Measurements from ENCODE around the gene ARHGEF40. TPM values are rescaled to one million over a fixed set of nuclear protein-coding genes. Genes with fewer than 3 reads are reported as not detected.

ARHGEF40 gene
- total and polyA plus RNA-seq, 2 experiments from 2014 or later = 22.4 to 56.6 TPM

- H3K4me1 ChIP-seq (ENCODE audit: insufficient read depth) = peaks cover 16% of the 10 kb centered on the region
- peak; percentile 58 for DNase-seq
- peak within 1 kb of the TSS; percentile 80 for H3K4me3 ChIP-seq
- TF ChIP-seq EZH2phosphoT487 (IDR thresholded peaks at IDR 0.05; ENCODE audit: insufficient read depth, low read depth) (no peak), EZH2 (IDR thresholded peaks at IDR 0.05; ENCODE audit: insufficient read depth, poor library complexity, severe bottlenecking) (no peak)
- H3K27me3 ChIP-seq (replicated peaks; ENCODE audit: insufficient read depth) = no peaks in the 10 kb centered on the region
- H3F3A ChIP-seq (ENCODE audit: insufficient read depth) = peaks cover 35% of the 10 kb centered on the region
- H3K9me3 ChIP-seq (ENCODE audit: low read depth) = no peaks in the 10 kb centered on the region
- H3K79me2 ChIP-seq (ENCODE audit: insufficient read depth) = no peaks in the 10 kb centered on the region
- peak within 1 kb of the TSS; percentile 83 for H2AFZ ChIP-seq
- peak within 1 kb of the TSS; percentile 91 for H3K4me2 ChIP-seq (ENCODE audit: unreplicated experiment)
- 2% methylated on average over 3 to 52 of the region's 90 CpGs for WGBS, 2 experiments (ENCODE audit: low coverage in 1 of 2, low lambda C conversion rate in 2 of 2, missing lambda C conversion rate in 2 of 2)
- no peaks in the 10 kb centered on the region for H4K20me1 ChIP-seq (ENCODE audit: insufficient read depth)
- H3K27ac ChIP-seq = peak within 1 kb of the TSS; percentile 27; the same call in 1 of the 2 replicates
- in situ Hi-C loops (cut with MboI) = loop anchor here (10.0 kb wide), 1 partner anchor 83 kb away; no protein-coding TSS in a partner anchor
- H3K36me3 ChIP-seq (ENCODE audit: low read depth) = no peaks in the 10 kb centered on the region
- peak within 1 kb of the TSS; percentile 60 for H3K9ac ChIP-seq
- no peaks in the 10 kb centered on the region for H3K9me2 ChIP-seq (ENCODE audit: insufficient read depth)
These were observed 28.2 kb downstream of the ARHGEF40 start, which contains the start of gene ZNF219 for GRCh38 chr14:21098076-21098891. ZNF219 (minus strand) TSS chr14:21098655; CDS start chr14:21093591, 5,064 bp downstream.

GRCh38 chr14:21098892-21099595 lies 28.9 kb downstream of the ARHGEF40 start:
- WGBS, 2 experiments (ENCODE audit: low coverage in 1 of 2, low lambda C conversion rate in 2 of 2, missing lambda C conversion rate in 2 of 2) = 9 to 13% methylated on average over 16 of the region's 16 CpGs
- no peak for DNase-seq
- H3K27me3 ChIP-seq (replicated peaks; ENCODE audit: insufficient read depth) = no peaks in the 10 kb centered on the region
- H3K36me3 ChIP-seq (ENCODE audit: low read depth) = no peaks in the 10 kb centered on the region
- H3K79me2 ChIP-seq (ENCODE audit: insufficient read depth) = no peaks in the 10 kb centered on the region
- H3K4me1 ChIP-seq (ENCODE audit: insufficient read depth) = peaks cover 16% of the 10 kb centered on the region
- peaks cover 35% of the 10 kb centered on the region for H3F3A ChIP-seq (ENCODE audit: insufficient read depth)
- H3K9me2 ChIP-seq (ENCODE audit: insufficient read depth) = no peaks in the 10 kb centered on the region
- peak overlapping the region; percentile 80 for H3K4me3 ChIP-seq
- no peaks in the 10 kb centered on the region for H3K9me3 ChIP-seq (ENCODE audit: low read depth)
- peak overlapping the region; percentile 91 for H3K4me2 ChIP-seq (ENCODE audit: unreplicated experiment)
- H4K20me1 ChIP-seq (ENCODE audit: insufficient read depth) = no peaks in the 10 kb centered on the region
- H3K27ac ChIP-seq = no peak overlapping the region
- peak overlapping the region; percentile 60 for H3K9ac ChIP-seq
- TF ChIP-seq EZH2 (IDR thresholded peaks at IDR 0.05; ENCODE audit: insufficient read depth, poor library complexity, severe bottlenecking) = no peak
- TF ChIP-seq EZH2phosphoT487 (IDR thresholded peaks at IDR 0.05; ENCODE audit: insufficient read depth, low read depth) = no peak
- H2AFZ ChIP-seq = peak overlapping the region; percentile 83
- in situ Hi-C loops (cut with MboI) = loop anchor here (10.0 kb wide), 1 partner anchor 84 kb away; no protein-coding TSS in a partner anchor

- WGBS, 2 experiments (ENCODE audit: low coverage in 1 of 2, low lambda C conversion rate in 2 of 2, missing lambda C conversion rate in 2 of 2) = 73 to 76% methylated on average over 5 of the region's 5 CpGs
These were observed 29.5 kb downstream of the ARHGEF40 start for GRCh38 chr14:21099596-21099985.

GRCh38 chr14:21100931-21101330 lies 30.8 kb downstream of the ARHGEF40 start, which contains the start of gene TMEM253:
TMEM253 (plus strand) TSS chr14:21101066; CDS start chr14:21101344, 278 bp downstream.
- in situ Hi-C loops (cut with MboI) = no loop called here

More at GRCh38 chr14:21099596-21099985, 29.5 kb downstream of the ARHGEF40 start:
- H2AFZ ChIP-seq = peak overlapping the region; percentile 83
- H3K36me3 ChIP-seq (ENCODE audit: low read depth) = no peaks in the 10 kb centered on the region
- H3F3A ChIP-seq (ENCODE audit: insufficient read depth) = peaks cover 36% of the 10 kb centered on the region
- peaks cover 17% of the 10 kb centered on the region for H3K4me1 ChIP-seq (ENCODE audit: insufficient read depth)
- H3K4me3 ChIP-seq = peak overlapping the region; percentile 80
- no peaks in the 10 kb centered on the region for H3K27me3 ChIP-seq (replicated peaks; ENCODE audit: insufficient read depth)
- no peaks in the 10 kb centered on the region for H3K9me3 ChIP-seq (ENCODE audit: low read depth)
- peak overlapping the region; percentile 91 for H3K4me2 ChIP-seq (ENCODE audit: unreplicated experiment)
- no peak for DNase-seq
- no peaks in the 10 kb centered on the region for H3K9me2 ChIP-seq (ENCODE audit: insufficient read depth)
- TF ChIP-seq EZH2phosphoT487 (IDR thresholded peaks at IDR 0.05; ENCODE audit: insufficient read depth, low read depth) (no peak), EZH2 (IDR thresholded peaks at IDR 0.05; ENCODE audit: insufficient read depth, poor library complexity, severe bottlenecking) (no peak)
- no peak overlapping the region for H3K27ac ChIP-seq
- no peaks in the 10 kb centered on the region for H4K20me1 ChIP-seq (ENCODE audit: insufficient read depth)
- H3K79me2 ChIP-seq (ENCODE audit: insufficient read depth) = no peaks in the 10 kb centered on the region
- H3K9ac ChIP-seq = peak overlapping the region; percentile 60; the same call in 1 of the 2 replicates
- in situ Hi-C loops (cut with MboI) = loop anchor here (10.0 kb wide), 1 partner anchor 85 kb away; no protein-coding TSS in a partner anchor

More at GRCh38 chr14:21100931-21101330, 30.8 kb downstream of the ARHGEF40 start, which contains the start of gene TMEM253:
- TF ChIP-seq EZH2 (IDR thresholded peaks at IDR 0.05; ENCODE audit: insufficient read depth, poor library complexity, severe bottlenecking) (no peak), EZH2phosphoT487 (IDR thresholded peaks at IDR 0.05; ENCODE audit: insufficient read depth, low read depth) (no peak)
- no peaks in the 10 kb centered on the region for H4K20me1 ChIP-seq (ENCODE audit: insufficient read depth)
- H3K79me2 ChIP-seq (ENCODE audit: insufficient read depth) = no peaks in the 10 kb centered on the region
- no peaks in the 10 kb centered on the region for H3K9me3 ChIP-seq (ENCODE audit: low read depth)
- no peaks in the 10 kb centered on the region for H3K27me3 ChIP-seq (replicated peaks; ENCODE audit: insufficient read depth)
- no peaks in the 10 kb centered on the region for H3K9me2 ChIP-seq (ENCODE audit: insufficient read depth)
- 80 to 84% methylated on average over 5 of the region's 5 CpGs for WGBS, 2 experiments (ENCODE audit: low coverage in 1 of 2, low lambda C conversion rate in 2 of 2, missing lambda C conversion rate in 2 of 2)
- H3K9ac ChIP-seq = no peak within 1 kb of the TSS
- no peaks in the 10 kb centered on the region for H3K36me3 ChIP-seq (ENCODE audit: low read depth)
- no peak within 1 kb of the TSS for H3K4me2 ChIP-seq (ENCODE audit: unreplicated experiment)
- H2AFZ ChIP-seq = no peak within 1 kb of the TSS
- H3F3A ChIP-seq (ENCODE audit: insufficient read depth) = peaks cover 36% of the 10 kb centered on the region
- H3K4me1 ChIP-seq (ENCODE audit: insufficient read depth) = peaks cover 30% of the 10 kb centered on the region
- no peak within 1 kb of the TSS for H3K27ac ChIP-seq
- H3K4me3 ChIP-seq = no peak within 1 kb of the TSS
- no peak for DNase-seq

Measured in GM23248 (cell line).